Colonic mucosa (tissue), 4 donors: Measurements from ENCODE around the gene SH3RF1. TPM values are rescaled to one million over a fixed set of nuclear protein-coding genes. Genes with fewer than 3 reads are reported as not detected.

ENCODE experiments used
- DNase-seq: peaks from one replicate; pipeline ENCODE4 v3.0.0-alpha.2; 2020
- H3K27ac ChIP-seq: fragments of 200-600 bp; one replicate; pipeline ENCODE4 v1.8.0; 2021
- H3K27me3 ChIP-seq: fragments of 200-600 bp; one replicate; pipeline ENCODE4 v1.8.0; 2021
- H3K36me3 ChIP-seq: fragments of 200-600 bp; one replicate; pipeline ENCODE4 v1.8.0; 2021
- H3K4me1 ChIP-seq: fragments of 200-600 bp; one replicate; pipeline ENCODE4 v1.8.0; 2021; ENCODE audit warnings: mild to moderate bottlenecking
- H3K4me3 ChIP-seq: fragments of 200-600 bp; one replicate; pipeline ENCODE4 v1.8.0; 2021
- H3K9ac ChIP-seq, 2 donors: one replicate each; pipeline ENCODE4 v1.7.0; 2013; ENCODE audit warnings: control low read depth in 2 of 2, low read depth in 2 of 2, low read length in 2 of 2
- H3K9me3 ChIP-seq: fragments of 200-600 bp; one replicate; pipeline ENCODE4 v1.8.0; 2021
- CTCF ChIP-seq: fragments of 200-600 bp; IDR thresholded peaks from one replicate; pipeline ENCODE4 v1.8.0; 2022; ENCODE audit warnings: antibody characterized with exemption, mild to moderate bottlenecking
- intact Hi-C: fragments of 100-400 bp; cut with DNase I; formaldehyde crosslinking; loops from one replicate; pipeline ENCODE4 v1.14.1; 2022
- total RNA-seq, 2 donors: library from RNA; stranded (reverse); fragmentation: NEBNext Ultra II Directional in 1 of 2; extraction: Animal tissue kit (Norgen Biotek cat#: 25700) in 1 of 2; gene quantifications; one replicate each; pipeline ENCODE4 v1.2.1, GENCODE V29; 2021
- donor health status: healthy.
- donor health status: DM: no; HTN: no; CAD: no.
- donor health status: DM: no; HTN: no; CAD: no.

Gene SH3RF1
- total RNA-seq, 2 donors from 2014 or later = 50.2 to 77.1 TPM

GRCh38 chr4:169132561-169133305 lies 138.0 kb downstream of the SH3RF1 start:
- DNase-seq = no peak
- H3K9ac ChIP-seq = no peak overlapping the region
- no peak overlapping the region for H3K4me3 ChIP-seq
- H3K4me1 ChIP-seq = no peaks in the 10 kb centered on the region
- H3K27ac ChIP-seq = no peak overlapping the region
- no peaks in the 10 kb centered on the region for H3K27me3 ChIP-seq
- no peaks in the 10 kb centered on the region for H3K36me3 ChIP-seq
- no peak for TF ChIP-seq CTCF
- H3K9me3 ChIP-seq = no peaks in the 10 kb centered on the region
- intact Hi-C loops = no loop called here

DNA sequence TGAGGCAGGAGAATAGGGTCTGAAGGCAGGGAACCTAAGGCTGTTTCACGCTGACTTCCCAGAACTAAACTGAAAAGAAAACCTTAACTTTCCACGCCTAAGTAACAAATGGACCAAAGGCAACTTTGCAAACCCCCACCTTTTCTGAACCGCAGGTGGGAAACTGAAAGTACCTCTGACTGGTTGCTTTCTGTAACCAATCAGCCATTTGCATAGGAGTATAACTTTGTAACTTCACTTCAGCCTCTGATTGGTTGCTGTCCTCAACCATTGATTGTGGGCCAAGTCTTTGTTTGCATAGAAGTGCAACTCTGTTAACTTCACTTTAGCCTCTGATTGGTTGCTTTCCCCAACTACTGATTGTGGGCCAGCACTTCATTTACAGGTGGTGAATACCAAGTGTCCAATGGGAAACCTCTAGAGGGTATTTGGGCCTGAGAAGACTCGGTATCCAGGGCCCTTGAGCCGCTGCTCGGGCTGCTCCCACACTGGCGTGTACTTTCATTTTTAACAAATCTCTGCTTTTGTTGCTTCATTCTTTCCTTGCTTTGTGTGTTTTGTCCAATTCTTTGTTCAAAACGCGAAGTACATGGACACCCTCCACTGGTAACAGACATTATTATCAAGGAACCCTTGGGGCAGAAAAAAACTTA lies 139.1 kb downstream of the SH3RF1 start:
- Histone ChIP-seq H3K27me3 (no peaks in the 10 kb centered on the region), H3K27ac (no peak overlapping the region), H3K9ac (no peak overlapping the region), H3K36me3 (no peaks in the 10 kb centered on the region), H3K9me3 (no peaks in the 10 kb centered on the region), H3K4me1 (no peaks in the 10 kb centered on the region), H3K4me3 (no peak overlapping the region)
- TF ChIP-seq CTCF = no peak
- DNase-seq = no peak
- intact Hi-C loops = no loop called here

DNA sequence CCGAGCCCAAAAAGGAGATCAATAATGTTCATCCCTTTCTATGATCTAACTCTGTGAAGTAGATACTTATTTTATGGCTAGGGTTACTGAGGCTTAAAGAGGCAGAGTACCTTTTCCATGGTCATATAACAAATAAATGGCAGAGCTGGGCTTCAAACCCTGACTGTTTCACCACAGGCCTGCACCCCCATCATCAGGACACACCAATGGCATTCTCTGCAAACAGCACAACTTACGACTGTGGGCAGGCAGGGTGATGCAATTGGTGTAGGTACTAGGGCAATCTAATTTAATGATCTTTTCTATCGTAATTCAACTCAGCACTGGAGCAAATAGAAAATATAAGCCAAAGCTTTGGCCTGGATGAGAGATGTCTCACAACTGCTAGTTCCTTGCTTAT lies 141.9 kb downstream of the SH3RF1 start:
- Histone ChIP-seq H3K27ac (no peak overlapping the region), H3K4me1 (no peaks in the 10 kb centered on the region), H3K27me3 (no peaks in the 10 kb centered on the region), H3K9me3 (no peaks in the 10 kb centered on the region), H3K36me3 (no peaks in the 10 kb centered on the region), H3K9ac (no peak overlapping the region), H3K4me3 (no peak overlapping the region)
- no peak for TF ChIP-seq CTCF
- intact Hi-C loops = no loop called here
- DNase-seq = no peak

DNA sequence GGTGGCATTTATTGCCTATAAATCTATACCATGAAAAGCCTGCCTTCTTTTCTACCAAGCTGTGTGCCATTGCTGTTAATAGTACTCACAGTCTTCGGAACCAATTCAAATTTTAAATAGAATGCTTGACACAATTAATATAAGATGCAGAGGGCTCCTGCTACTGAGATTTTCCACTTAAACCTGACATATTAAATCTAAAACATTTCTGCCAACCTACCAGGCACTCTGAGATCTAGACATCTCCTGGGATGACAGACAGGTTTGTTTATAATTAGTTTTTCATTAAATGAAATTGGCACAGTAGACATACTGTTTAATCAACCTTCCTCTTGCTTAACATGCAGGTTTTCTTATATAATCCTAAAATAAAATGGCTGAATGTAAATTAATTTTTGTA lies 143.4 kb downstream of the SH3RF1 start:
- H3K9ac ChIP-seq = no peak overlapping the region
- H3K9me3 ChIP-seq = no peaks in the 10 kb centered on the region
- no peak overlapping the region for H3K27ac ChIP-seq
- no peaks in the 10 kb centered on the region for H3K27me3 ChIP-seq
- no peaks in the 10 kb centered on the region for H3K36me3 ChIP-seq
- no peak for DNase-seq
- no peak overlapping the region for H3K4me3 ChIP-seq
- intact Hi-C loops = no loop called here
- H3K4me1 ChIP-seq = no peaks in the 10 kb centered on the region
- no peak for TF ChIP-seq CTCF

DNA sequence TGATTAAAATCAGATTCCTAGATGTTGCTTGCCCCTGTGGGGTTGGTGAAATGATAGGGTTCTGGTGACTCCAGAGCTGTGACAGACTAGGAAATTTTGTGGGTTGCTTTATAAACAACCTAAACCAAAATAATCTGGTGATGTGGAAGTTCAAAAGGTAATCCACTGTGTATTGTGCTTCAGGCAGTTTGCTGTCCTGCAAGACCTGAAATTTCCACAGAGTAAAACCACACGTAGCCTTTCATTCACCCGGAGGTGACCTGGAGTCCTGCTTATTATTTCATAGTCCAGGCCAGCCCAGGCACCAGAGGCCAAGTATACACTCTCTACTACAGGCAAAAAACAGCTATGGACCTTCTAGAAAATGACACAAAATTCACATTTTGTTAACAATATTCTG lies 146.1 kb downstream of the SH3RF1 start:
- H3K9ac ChIP-seq = no peak overlapping the region
- no peak for TF ChIP-seq CTCF
- H3K4me3 ChIP-seq = no peak overlapping the region
- intact Hi-C loops = no loop called here
- H3K27me3 ChIP-seq = no peaks in the 10 kb centered on the region
- H3K36me3 ChIP-seq = no peaks in the 10 kb centered on the region
- H3K9me3 ChIP-seq = no peaks in the 10 kb centered on the region
- no peak overlapping the region for H3K27ac ChIP-seq
- no peaks in the 10 kb centered on the region for H3K4me1 ChIP-seq
- DNase-seq = no peak
